Transverse colon (tissue), 4 donors: ENCODE measurements around the gene PLEKHA6. TPM values are rescaled to one million over a fixed set of nuclear protein-coding genes. Genes with fewer than 3 reads are reported as not detected.

Experiments used
- DNase-seq: peaks from one replicate; pipeline ENCODE4 v3.0.0-alpha.2; 2019
- H3K27ac ChIP-seq, 4 donors: fragments of 200-600 bp; sonication (generic); 2 replicates each; pipeline ENCODE4 v1.5.1; 2016 to 2018; ENCODE audit warnings: inconsistent platforms in 4 of 4
- H3K27me3 ChIP-seq: fragments of 200-600 bp; sonication (generic); 2 replicates; pipeline ENCODE4 v1.5.1; 2017; ENCODE audit warnings: inconsistent platforms
- H3K36me3 ChIP-seq, 4 donors: fragments of 200-600 bp; sonication (generic); 2 replicates each; pipeline ENCODE4 v1.5.1; 2017 to 2019; ENCODE audit warnings: inconsistent platforms in 4 of 4
- H3K4me1 ChIP-seq, 4 donors: fragments of 200-600 bp; sonication (generic); 2 replicates each; pipeline ENCODE4 v1.5.1; 2017 to 2020; ENCODE audit warnings: inconsistent platforms in 4 of 4
- H3K4me3 ChIP-seq, 4 donors: fragments of 200-600 bp; sonication (generic); 1 replicate in 1 of 4; 2 replicates in 3 of 4; pipeline versions ENCODE4 v1.5.1 to v1.6.1; 2017 to 2019; ENCODE audit warnings: inconsistent platforms in 4 of 4
- H3K9me3 ChIP-seq, 2 donors: fragments of 200-600 bp; sonication (generic); 2 replicates each; pipeline ENCODE4 v1.5.1; 2017 to 2019; ENCODE audit warnings: inconsistent platforms in 2 of 2
- EP300 ChIP-seq: sonication (generic); formaldehyde crosslinking; IDR thresholded peaks from one replicate; pipeline ENCODE4 v1.6.1; 2017; ENCODE audit warnings: antibody characterized with exemption, low read depth
- POLR2A ChIP-seq: fragments of 450-650 bp; IDR thresholded peaks from one replicate; pipeline ENCODE4 v1.6.1; 2016; ENCODE audit warnings: antibody characterized with exemption, mild to moderate bottlenecking, moderate library complexity
- POLR2AphosphoS5 ChIP-seq, 3 donors: sonication (generic); formaldehyde crosslinking; IDR thresholded peaks; one replicate each; pipeline ENCODE4 v1.6.1; 2016; ENCODE audit warnings: antibody characterized with exemption in 3 of 3
- WGBS, 2 donors: methylation state at CpG; one replicate each; pipeline ENCODE4 v1.1.5; 2018; ENCODE audit warnings: low coverage in 1 of 2; 5-methylcytosine and 5-hydroxymethylcytosine counted together
- in situ Hi-C, 4 donors: fragments of 200-750 bp; cut with MboI; loops; one replicate each; pipeline versions ENCODE4 v1.15.0 to v1.15.1; 2017; ENCODE audit warnings: low sequenced_read_pairs in 3 of 4, low pct_ligation_motif_present in 1 of 4, low pct_unique_long_range_greater_than_20kb in 1 of 4
- intact Hi-C: fragments of 100-400 bp; cut with DNase I; formaldehyde crosslinking; loops from one replicate; pipeline ENCODE4 v1.15.1; 2023; ENCODE audit warnings: low total_unique reads
- total RNA-seq, 4 donors: library from RNA; depleted of rRNA; stranded (reverse); fragments of >200 nt; gene quantifications; one replicate each; pipeline ENCODE4 v1.1.0, GENCODE V29; 2016
- TF ChIP-seq, protein P1 (sequence below), 5 experiments: fragments of 200-600 bp in 3 of 5; fragments of 450-650 bp in 2 of 5; sonication (generic) in 3 of 5; IDR thresholded peaks; 1 replicate in 2 of 5; 2 replicates in 3 of 5; pipeline ENCODE4 v1.5.1; 2016 to 2017; ENCODE audit warnings: antibody characterized with exemption in 5 of 5, inconsistent platforms in 3 of 5, mild to moderate bottlenecking in 2 of 5, moderate library complexity in 1 of 5

The PLEKHA6 gene
- total RNA-seq, 4 donors from 2014 or later = 58.7 to 209 (median 97.9) TPM

DNA sequence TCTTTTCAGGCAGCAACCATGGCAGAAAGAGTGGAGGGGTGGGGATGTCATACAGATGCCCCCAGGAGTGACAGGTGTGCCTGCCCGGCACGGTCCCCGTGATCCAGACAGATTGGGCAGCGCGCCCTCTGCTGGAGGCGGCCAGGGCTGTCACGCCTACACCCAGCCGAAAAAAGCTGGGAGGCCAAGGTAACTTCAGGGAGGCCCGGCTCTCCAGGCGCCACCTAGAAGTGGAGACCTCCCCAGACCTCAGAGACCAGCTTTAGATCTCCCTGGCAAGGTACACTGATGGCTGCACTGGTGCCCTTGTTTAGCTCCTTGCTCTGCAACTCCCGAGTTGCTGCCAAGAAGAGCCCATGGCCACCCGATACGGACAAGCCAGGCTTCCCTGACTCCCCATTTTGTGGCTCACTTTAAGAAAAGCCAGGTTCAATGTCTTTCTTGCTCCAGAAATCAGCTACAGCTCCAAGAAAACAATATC lies 152.6 kb downstream of the PLEKHA6 start:
- in situ Hi-C loops = no loop called here

DNA sequence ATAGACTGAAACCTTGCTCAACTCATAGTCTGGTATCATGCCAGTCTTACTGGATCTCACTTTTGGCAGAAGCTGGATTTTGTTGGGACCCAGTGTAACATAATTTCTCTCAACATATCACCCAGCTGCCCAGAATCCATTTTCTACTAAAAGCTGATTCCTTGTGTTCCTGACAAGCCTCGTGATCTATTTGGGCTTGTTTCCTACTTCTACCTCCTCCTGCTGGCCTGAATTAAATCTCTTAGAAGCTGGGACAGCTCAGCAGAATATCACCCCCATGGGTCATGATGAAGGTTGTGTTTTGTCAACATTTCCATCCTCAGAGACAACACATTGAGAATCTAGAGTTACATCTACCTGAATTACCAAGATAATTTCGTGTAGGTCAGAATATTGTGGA lies 153.6 kb downstream of the PLEKHA6 start:
- DNase-seq = no peak
- in situ Hi-C loops = no loop called here
- intact Hi-C loops = no loop called here
- 18 to 53% methylated on average over 2 of the region's 2 CpGs for WGBS, 2 donors
- H3K9me3 ChIP-seq = no peaks in the 10 kb centered on the region
- no peak overlapping the region for H3K27ac ChIP-seq
- peaks cover 0 to 8% (median 3%) of the 10 kb centered on the region in 4 donors for H3K4me1 ChIP-seq
- H3K4me3 ChIP-seq = no peak overlapping the region
- TF ChIP-seq EP300 = no peak
- peaks cover 24% of the 10 kb centered on the region for H3K27me3 ChIP-seq
- H3K36me3 ChIP-seq = no peaks in the 10 kb centered on the region

More for the DNA sequence above, 152.6 kb downstream of the PLEKHA6 start:
- Histone ChIP-seq H3K4me3 (no peak overlapping the region), H3K4me1 (peaks cover 0 to 8% (median 3%) of the 10 kb centered on the region in 4 donors), H3K36me3 (no peaks in the 10 kb centered on the region), H3K27me3 (peaks cover 24% of the 10 kb centered on the region), H3K9me3 (no peaks in the 10 kb centered on the region), H3K27ac (no peak overlapping the region)
- DNase-seq = peak; percentile 71
- 19% methylated on average over 13 of the region's 13 CpGs; no CpG with 5 or more reads in 1 of the 2 donors for WGBS, 2 donors
- intact Hi-C loops = no loop called here
- no peak for TF ChIP-seq POLR2A
- TF ChIP-seq, protein P1, sequence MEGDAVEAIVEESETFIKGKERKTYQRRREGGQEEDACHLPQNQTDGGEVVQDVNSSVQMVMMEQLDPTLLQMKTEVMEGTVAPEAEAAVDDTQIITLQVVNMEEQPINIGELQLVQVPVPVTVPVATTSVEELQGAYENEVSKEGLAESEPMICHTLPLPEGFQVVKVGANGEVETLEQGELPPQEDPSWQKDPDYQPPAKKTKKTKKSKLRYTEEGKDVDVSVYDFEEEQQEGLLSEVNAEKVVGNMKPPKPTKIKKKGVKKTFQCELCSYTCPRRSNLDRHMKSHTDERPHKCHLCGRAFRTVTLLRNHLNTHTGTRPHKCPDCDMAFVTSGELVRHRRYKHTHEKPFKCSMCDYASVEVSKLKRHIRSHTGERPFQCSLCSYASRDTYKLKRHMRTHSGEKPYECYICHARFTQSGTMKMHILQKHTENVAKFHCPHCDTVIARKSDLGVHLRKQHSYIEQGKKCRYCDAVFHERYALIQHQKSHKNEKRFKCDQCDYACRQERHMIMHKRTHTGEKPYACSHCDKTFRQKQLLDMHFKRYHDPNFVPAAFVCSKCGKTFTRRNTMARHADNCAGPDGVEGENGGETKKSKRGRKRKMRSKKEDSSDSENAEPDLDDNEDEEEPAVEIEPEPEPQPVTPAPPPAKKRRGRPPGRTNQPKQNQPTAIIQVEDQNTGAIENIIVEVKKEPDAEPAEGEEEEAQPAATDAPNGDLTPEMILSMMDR (IDR thresholded peaks at IDR 0.05) = peak; percentile 73 to 91 (median 89)

DNA sequence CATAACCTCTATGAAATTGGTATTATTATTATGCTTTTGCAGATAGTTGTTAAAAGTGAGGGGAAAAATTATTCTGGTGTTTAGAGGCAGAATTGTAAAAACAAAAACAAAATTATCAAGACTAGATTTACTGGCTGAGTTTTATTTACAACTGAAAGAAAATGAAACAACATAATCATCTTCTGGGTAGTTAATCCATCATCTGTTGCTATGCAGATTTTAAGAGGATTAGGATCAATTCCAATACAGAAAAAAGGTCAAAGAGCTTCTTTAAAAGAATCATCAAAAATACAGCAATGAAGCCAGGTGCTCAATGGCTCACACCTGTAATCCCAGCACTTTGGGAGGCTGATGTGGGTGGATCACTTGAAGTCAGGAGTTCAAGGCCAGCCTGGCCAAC lies 154.2 kb downstream of the PLEKHA6 start:
- Histone ChIP-seq H3K27me3 (peaks cover 24% of the 10 kb centered on the region), H3K36me3 (no peaks in the 10 kb centered on the region), H3K4me3 (no peak overlapping the region), H3K27ac (no peak overlapping the region), H3K4me1 (peaks cover 0 to 8% (median 3%) of the 10 kb centered on the region in 4 donors), H3K9me3 (no peaks in the 10 kb centered on the region)
- no peak for TF ChIP-seq POLR2A
- in situ Hi-C loops = no loop called here
- DNase-seq = no peak
- intact Hi-C loops = no loop called here

DNA sequence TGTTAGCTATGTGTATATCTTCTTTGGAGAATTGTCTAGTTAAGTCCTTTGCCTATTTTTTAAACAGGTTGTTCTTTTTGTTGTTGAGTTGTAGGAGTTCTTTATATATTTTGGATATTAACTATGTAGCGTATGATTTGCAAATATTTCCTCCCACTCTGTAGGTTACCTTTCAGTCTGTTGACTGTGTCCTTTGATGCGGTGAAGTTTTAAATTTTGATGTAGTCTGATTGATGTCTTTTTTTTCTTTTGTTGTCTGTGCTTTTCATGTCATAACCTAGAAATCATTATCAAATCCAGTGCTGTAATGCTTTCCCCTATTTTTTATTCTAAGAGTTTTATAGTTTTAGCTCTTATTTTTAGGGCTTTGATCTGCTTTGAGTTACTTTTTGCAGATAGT lies 154.8 kb downstream of the PLEKHA6 start:
- in situ Hi-C loops = no loop called here
- Histone ChIP-seq H3K9me3 (no peaks in the 10 kb centered on the region), H3K27ac (no peak overlapping the region), H3K36me3 (no peaks in the 10 kb centered on the region), H3K4me3 (no peak overlapping the region), H3K4me1 (peaks cover 0 to 8% (median 3%) of the 10 kb centered on the region in 4 donors), H3K27me3 (peaks cover 24% of the 10 kb centered on the region)
- intact Hi-C loops = no loop called here
- TF ChIP-seq EP300 = no peak
- no peak for TF ChIP-seq POLR2A
- TF ChIP-seq, protein P1 (IDR thresholded peaks at IDR 0.05) = no peak
- no peak for TF ChIP-seq POLR2AphosphoS5 (IDR thresholded peaks at IDR 0.05)
- WGBS, 2 donors = 83 to 84% methylated on average over 2 of the region's 2 CpGs
- no peak for DNase-seq

DNA sequence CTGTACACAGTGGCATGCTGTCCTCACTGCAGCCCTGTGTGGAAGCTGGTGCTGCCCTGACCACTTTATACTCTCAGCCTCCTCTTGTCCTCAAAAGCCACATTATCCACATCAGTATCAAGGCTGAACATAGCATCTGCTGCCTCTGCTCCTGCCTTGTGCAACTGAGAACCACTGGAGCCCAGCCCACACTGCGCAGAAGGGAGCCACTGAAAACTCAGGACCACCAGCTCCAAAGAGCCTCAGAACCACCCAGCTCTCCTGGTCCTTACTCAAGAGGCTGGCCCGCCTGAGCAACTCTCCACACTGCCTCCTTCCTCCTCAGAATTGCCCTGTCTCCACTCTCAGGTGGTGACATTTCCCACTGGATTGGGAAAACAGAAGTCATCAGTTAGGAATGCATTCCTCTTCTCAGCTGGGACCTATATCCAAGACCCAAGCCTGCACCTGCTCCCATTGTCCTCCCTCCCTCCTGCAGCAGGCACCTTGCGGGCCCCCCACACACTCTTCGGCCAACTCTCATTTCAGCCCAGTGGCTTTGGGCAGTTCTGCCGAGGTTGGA lies 156.4 kb downstream of the PLEKHA6 start:
- Histone ChIP-seq H3K27ac (no peak overlapping the region), H3K27me3 (peaks cover 26% of the 10 kb centered on the region), H3K9me3 (no peaks in the 10 kb centered on the region), H3K4me1 (peaks cover 0 to 8% (median 3%) of the 10 kb centered on the region in 4 donors), H3K36me3 (no peaks in the 10 kb centered on the region), H3K4me3 (no peak overlapping the region)
- in situ Hi-C loops (no loop called here), intact Hi-C loops (no loop called here)
- 90% methylated on average over 5 of the region's 5 CpGs; no CpG with 5 or more reads in 1 of the 2 donors for WGBS, 2 donors
- TF ChIP-seq POLR2A (no peak), POLR2AphosphoS5 (IDR thresholded peaks at IDR 0.05) (no peak), EP300 (no peak)
- TF ChIP-seq, protein P1 (IDR thresholded peaks at IDR 0.05) = no peak
- no peak for DNase-seq
